Measurements from ENCODE around the gene CYTH3.
"Not testable (repeated sequence)": the region's sequence is repeated elsewhere in the genome, so short reads cannot be mapped to it uniquely, and the experiment has no call there.

Gene CYTH3

GRCh38 chr7:6153646-6154541, 118.5 kb downstream of the CYTH3 start:
- Histone ChIP-seq H2AFZ (ENCODE audit: low read depth, low read length, severe bottlenecking) (no peak overlapping the region), H3K4me3 (ENCODE audit: insufficient read depth, low read length, poor library complexity, severe bottlenecking) (no peak overlapping the region), H3K4me2 (ENCODE audit: low read depth, low read length, poor library complexity, severe bottlenecking) (no peak overlapping the region), H3K9ac (ENCODE audit: low read length) (no peak overlapping the region), H3K36me3 (ENCODE audit: low read length) (peaks cover 5% of the 10 kb centered on the region; the same call in 1 of the 2 replicates), H3K27me3 (ENCODE audit: low read length) (no peaks in the 10 kb centered on the region), H3K9me3 (ENCODE audit: insufficient read depth, low read length) (no peaks in the 10 kb centered on the region), H3K9me2 (replicated peaks; ENCODE audit: insufficient read depth, low read length) (no peaks in the 10 kb centered on the region), H3K27ac (ENCODE audit: low read depth, low read length) (no peak overlapping the region), H3F3A (ENCODE audit: insufficient read depth) (no peaks in the 10 kb centered on the region), H4K20me1 (ENCODE audit: low read depth, low read length) (no peaks in the 10 kb centered on the region), H3K79me2 (ENCODE audit: insufficient read depth, low read length) (no peaks in the 10 kb centered on the region)
- no peak for TF ChIP-seq CTCF (IDR thresholded peaks at IDR 0.05; ENCODE audit: insufficient read depth, low read length, poor library complexity, severe bottlenecking)
- no peak for TF ChIP-seq EZH2phosphoT487 (conservative IDR thresholded peaks at IDR 0.05; ENCODE audit: low read length)

GRCh38 chr7:6151994-6152735, 120.3 kb downstream of the CYTH3 start:
- Histone ChIP-seq H4K20me1 (ENCODE audit: low read depth, low read length) (no peaks in the 10 kb centered on the region), H3K4me2 (ENCODE audit: low read depth, low read length, poor library complexity, severe bottlenecking) (no peak overlapping the region), H3K9me2 (replicated peaks; ENCODE audit: insufficient read depth, low read length) (no peaks in the 10 kb centered on the region), H3K9ac (ENCODE audit: low read length) (no peak overlapping the region), H3F3A (ENCODE audit: insufficient read depth) (no peaks in the 10 kb centered on the region), H3K27ac (ENCODE audit: low read depth, low read length) (no peak overlapping the region), H3K36me3 (ENCODE audit: low read length) (peaks cover 15% of the 10 kb centered on the region; the same call in 1 of the 2 replicates), H2AFZ (ENCODE audit: low read depth, low read length, severe bottlenecking) (no peak overlapping the region), H3K27me3 (ENCODE audit: low read length) (no peaks in the 10 kb centered on the region), H3K79me2 (ENCODE audit: insufficient read depth, low read length) (no peaks in the 10 kb centered on the region), H3K9me3 (ENCODE audit: insufficient read depth, low read length) (no peaks in the 10 kb centered on the region), H3K4me3 (ENCODE audit: insufficient read depth, low read length, poor library complexity, severe bottlenecking) (no peak overlapping the region)
- TF ChIP-seq EZH2phosphoT487 (conservative IDR thresholded peaks at IDR 0.05; ENCODE audit: low read length) (no peak), CTCF (IDR thresholded peaks at IDR 0.05; ENCODE audit: insufficient read depth, low read length, poor library complexity, severe bottlenecking) (no peak)

- H3K9ac ChIP-seq (ENCODE audit: low read length); H3K9me2 ChIP-seq (replicated peaks; ENCODE audit: insufficient read depth, low read length); H3F3A ChIP-seq (ENCODE audit: insufficient read depth); H3K27me3 ChIP-seq (ENCODE audit: low read length); H3K4me3 ChIP-seq (ENCODE audit: insufficient read depth, low read length, poor library complexity, severe bottlenecking); H3K27ac ChIP-seq (ENCODE audit: low read depth, low read length); H3K9me3 ChIP-seq (ENCODE audit: insufficient read depth, low read length); H3K79me2 ChIP-seq (ENCODE audit: insufficient read depth, low read length); H3K4me2 ChIP-seq (ENCODE audit: low read depth, low read length, poor library complexity, severe bottlenecking); H2AFZ ChIP-seq (ENCODE audit: low read depth, low read length, severe bottlenecking); H4K20me1 ChIP-seq (ENCODE audit: low read depth, low read length): not testable (repeated sequence)
- H3K36me3 ChIP-seq (ENCODE audit: low read length): peaks cover 15% of the 10 kb centered on the region; the same call in 1 of the 2 replicates
These were observed 120.9 kb downstream of the CYTH3 start for GRCh38 chr7:6151527-6151926.

Data from SU-DHL-6 (cell line).